ENCODE measurements around the gene GALM. TPM values are rescaled to one million over a fixed set of nuclear protein-coding genes. Genes with fewer than 3 reads are reported as not detected.
A peak's percentile ranks its signal among the peaks of the same experiment; 100 is the strongest.

Gene GALM
- total and polyA plus RNA-seq, 8 donors = 12.8 to 33.6 (median 25.3) TPM

GRCh38 chr2:38648107-38648761 lies 17.7 kb upstream of the GALM start:
- Histone ChIP-seq H3K36me3 (no peaks in the 10 kb centered on the region), H3K27me3 (no peaks in the 10 kb centered on the region), H3K9me3 (no peaks in the 10 kb centered on the region), H3K4me1 (peaks cover 0 to 18% of the 10 kb centered on the region in 2 donors), H3K4me3 (no peak overlapping the region), H3K27ac (peak overlapping the region in 1 of 2 donors; percentile 62)
- intact Hi-C loops (cut with DNase I) = no loop called here
- ATAC-seq (no peak), DNase-seq (no peak)
- no peak for TF ChIP-seq CTCF (IDR thresholded peaks at IDR 0.05)

- H3K27me3 ChIP-seq = no peaks in the 10 kb centered on the region
- no peaks in the 10 kb centered on the region for H3K36me3 ChIP-seq
- peaks cover 0 to 28% of the 10 kb centered on the region in 2 donors for H3K4me1 ChIP-seq
- DNase-seq = no peak
- no peak overlapping the region for H3K27ac ChIP-seq
- no peak for ATAC-seq
- no peak overlapping the region for H3K4me3 ChIP-seq
- intact Hi-C loops (cut with DNase I) = no loop called here
- H3K9me3 ChIP-seq = no peaks in the 10 kb centered on the region
- TF ChIP-seq CTCF (IDR thresholded peaks at IDR 0.05) = no peak
These were observed 16.7 kb upstream of the GALM start for GRCh38 chr2:38649176-38649728.

DNA sequence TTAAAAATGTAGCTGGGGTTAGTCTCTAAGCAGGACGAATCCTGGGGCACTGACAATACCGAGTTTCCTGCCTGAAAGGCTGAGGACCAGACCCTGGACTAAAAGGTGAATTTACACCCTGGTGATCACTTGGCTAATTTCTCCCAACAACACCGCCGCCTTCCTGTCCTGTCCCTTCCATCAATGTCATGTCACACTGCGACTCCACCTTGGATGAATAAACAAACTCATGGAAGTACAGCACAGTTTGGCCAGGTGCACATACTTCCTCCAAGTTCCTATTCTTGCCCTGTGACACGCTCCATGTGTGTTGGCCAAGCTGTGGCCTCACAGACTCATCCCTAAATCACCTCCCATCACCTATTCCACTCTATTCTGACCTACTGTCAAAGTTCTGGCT lies 15.9 kb upstream of the GALM start:
- peaks cover 0 to 35% of the 10 kb centered on the region in 2 donors for H3K4me1 ChIP-seq
- H3K36me3 ChIP-seq = no peaks in the 10 kb centered on the region
- no peaks in the 10 kb centered on the region for H3K27me3 ChIP-seq
- DNase-seq = no peak
- H3K9me3 ChIP-seq = no peaks in the 10 kb centered on the region
- intact Hi-C loops (cut with DNase I) = no loop called here
- no peak for ATAC-seq
- H3K4me3 ChIP-seq = no peak overlapping the region
- no peak for TF ChIP-seq CTCF (IDR thresholded peaks at IDR 0.05)
- H3K27ac ChIP-seq = no peak overlapping the region

- no peak for DNase-seq
- no peak for TF ChIP-seq CTCF (IDR thresholded peaks at IDR 0.05)
- H3K4me1 ChIP-seq = peaks cover 0 to 37% of the 10 kb centered on the region in 2 donors
- intact Hi-C loops (cut with DNase I) = no loop called here
- H3K4me3 ChIP-seq = no peak overlapping the region
- no peaks in the 10 kb centered on the region for H3K36me3 ChIP-seq
- H3K9me3 ChIP-seq = no peaks in the 10 kb centered on the region
- H3K27ac ChIP-seq = no peak overlapping the region
- no peaks in the 10 kb centered on the region for H3K27me3 ChIP-seq
- no peak for ATAC-seq
These were observed 15.2 kb upstream of the GALM start for GRCh38 chr2:38650717-38651116.

- peak; percentile 26 for ATAC-seq
- Histone ChIP-seq H3K36me3 (no peaks in the 10 kb centered on the region), H3K9me3 (no peaks in the 10 kb centered on the region), H3K4me3 (no peak overlapping the region), H3K27me3 (no peaks in the 10 kb centered on the region), H3K4me1 (peaks cover 0 to 37% of the 10 kb centered on the region in 2 donors), H3K27ac (peak overlapping the region in 1 of 2 donors; percentile 9)
- no peak for DNase-seq
- intact Hi-C loops (cut with DNase I) = no loop called here
- TF ChIP-seq CTCF (IDR thresholded peaks at IDR 0.05) = no peak
These were observed 13.3 kb upstream of the GALM start for GRCh38 chr2:38652431-38653273.
